ENCODE data around the gene HLX. TPM values are rescaled to one million over a fixed set of nuclear protein-coding genes. Genes with fewer than 3 reads are reported as not detected.

HLX gene
- 18.5 TPM for total RNA-seq
- long read RNA-seq, full-length matches to known transcripts: 42 of 42 reads
- long read RNA-seq, partial matches to known transcripts: 0 of 42 reads
- long read RNA-seq, other reads (novel, unspliced or antisense): 0 of 42 reads

GRCh38 chr1:220879076-220879508 lies at the start of gene HLX:
Gene HLX (plus strand): TSS chr1:220879443. CDS start chr1:220879858, 415 bp downstream.
- Histone ChIP-seq H3K4me1 (peaks cover 60% of the 10 kb centered on the region), H3K4me3 (peak within 1 kb of the TSS; percentile 81), H3K36me3 (peaks cover 8% of the 10 kb centered on the region), H3K27ac (peak within 1 kb of the TSS; percentile 98), H3K27me3 (ENCODE audit: low read depth) (peaks cover 5% of the 10 kb centered on the region), H3K9me3 (no peaks in the 10 kb centered on the region)
- DNase-seq: peak; percentile 91
- intact Hi-C loops (cut with DNase I): loop anchor here (10.0 kb wide), 1 partner anchor 326 kb away; no protein-coding TSS in a partner anchor
- ATAC-seq: peak; percentile 89 to 91
- no peak for TF ChIP-seq CTCF (IDR thresholded peaks at IDR 0.05)

DNA sequence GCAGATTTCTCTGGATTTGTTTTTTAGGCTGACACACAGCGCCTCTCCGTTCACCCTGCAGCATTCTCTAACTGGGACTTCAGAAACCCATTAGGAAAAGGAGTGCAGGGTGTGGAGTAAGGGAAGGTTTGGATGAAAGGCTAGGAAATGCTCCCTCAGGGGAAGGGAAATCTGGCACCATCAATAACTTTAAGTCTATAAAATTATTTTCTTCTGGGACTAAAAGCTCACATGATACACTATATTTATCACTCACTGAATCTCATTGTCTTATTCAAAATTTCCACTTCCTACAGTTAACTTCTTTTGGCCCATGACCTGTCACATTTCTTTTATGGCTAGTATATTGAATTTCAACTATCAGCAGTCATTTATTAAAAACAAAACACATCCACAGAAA lies 45.8 kb upstream of the HLX start:
- Histone ChIP-seq H3K27ac (no peak overlapping the region), H3K36me3 (no peaks in the 10 kb centered on the region), H3K27me3 (ENCODE audit: low read depth) (no peaks in the 10 kb centered on the region), H3K9me3 (no peaks in the 10 kb centered on the region), H3K4me3 (no peak overlapping the region), H3K4me1 (peaks cover 16% of the 10 kb centered on the region)
- DNase-seq (no peak), ATAC-seq (no peak)
- intact Hi-C loops (cut with DNase I): no loop called here
- no peak for TF ChIP-seq CTCF (IDR thresholded peaks at IDR 0.05)

- Histone ChIP-seq H3K36me3 (no peaks in the 10 kb centered on the region), H3K27ac (no peak overlapping the region), H3K4me1 (peaks cover 8% of the 10 kb centered on the region), H3K4me3 (no peak overlapping the region), H3K9me3 (no peaks in the 10 kb centered on the region), H3K27me3 (ENCODE audit: low read depth) (no peaks in the 10 kb centered on the region)
- intact Hi-C loops (cut with DNase I): no loop called here
- TF ChIP-seq CTCF (IDR thresholded peaks at IDR 0.05): no peak
- DNase-seq: no peak
- no peak for ATAC-seq
These were observed 44.9 kb upstream of the HLX start for GRCh38 chr1:220834155-220834870.

GRCh38 chr1:220838578-220838977 lies 40.7 kb upstream of the HLX start:
- no peaks in the 10 kb centered on the region for H3K36me3 ChIP-seq
- ATAC-seq: no peak
- no peak for DNase-seq
- no peak for TF ChIP-seq CTCF (IDR thresholded peaks at IDR 0.05)
- H3K27me3 ChIP-seq (ENCODE audit: low read depth): no peaks in the 10 kb centered on the region
- no peaks in the 10 kb centered on the region for H3K9me3 ChIP-seq
- peaks cover 10% of the 10 kb centered on the region for H3K4me1 ChIP-seq
- no peak overlapping the region for H3K27ac ChIP-seq
- no peak overlapping the region for H3K4me3 ChIP-seq
- intact Hi-C loops (cut with DNase I): no loop called here

GRCh38 chr1:220839474-220839873 lies 39.8 kb upstream of the HLX start:
- peaks cover 10% of the 10 kb centered on the region for H3K4me1 ChIP-seq
- H3K27ac ChIP-seq: no peak overlapping the region
- TF ChIP-seq CTCF (IDR thresholded peaks at IDR 0.05): no peak
- intact Hi-C loops (cut with DNase I): no loop called here
- ATAC-seq (no peak), DNase-seq (no peak)
- no peak overlapping the region for H3K4me3 ChIP-seq
- H3K36me3 ChIP-seq: no peaks in the 10 kb centered on the region
- no peaks in the 10 kb centered on the region for H3K27me3 ChIP-seq (ENCODE audit: low read depth)
- H3K9me3 ChIP-seq: no peaks in the 10 kb centered on the region
